Ascending aorta (tissue), 2 donors: ENCODE results near the gene GRAMD2B. TPM values are rescaled to one million over a fixed set of nuclear protein-coding genes. Genes with fewer than 3 reads are reported as not detected.

Experiments used
- DNase-seq, 2 donors: peaks; one replicate each; pipeline ENCODE4 v3.0.0-alpha.2; 2019; ENCODE audit warnings: low spot score in 2 of 2
- H3K27ac ChIP-seq, 2 donors: fragments of 200-600 bp; sonication (generic); one replicate each; pipeline ENCODE4 v1.5.1; 2016 to 2017; ENCODE audit warnings: mild to moderate bottlenecking in 1 of 2
- H3K27me3 ChIP-seq: fragments of 200-600 bp; sonication (generic); one replicate; pipeline ENCODE4 v1.5.1; 2017
- H3K36me3 ChIP-seq, 2 donors: fragments of 200-600 bp; sonication (generic); one replicate each; pipeline ENCODE4 v1.5.1; 2016
- H3K4me1 ChIP-seq, 2 donors: fragments of 200-600 bp; sonication (generic); one replicate each; pipeline ENCODE4 v1.5.1; 2016 to 2017; ENCODE audit warnings: mild to moderate bottlenecking in 1 of 2
- H3K4me3 ChIP-seq, 2 donors: fragments of 200-600 bp; sonication (generic); one replicate each; pipeline ENCODE4 v1.5.1; 2016 to 2017; ENCODE audit warnings: mild to moderate bottlenecking in 1 of 2
- H3K9me3 ChIP-seq, 2 donors: fragments of 200-600 bp; sonication (generic); one replicate each; pipeline ENCODE4 v1.5.1; 2016
- intact Hi-C: fragments of 100-400 bp; cut with DNase I; formaldehyde crosslinking; loops from one replicate; pipeline ENCODE4 v1.15.1; 2023
- total RNA-seq: library from RNA; depleted of rRNA; stranded (reverse); fragments of >200 nt; gene quantifications from one replicate; pipeline ENCODE4 v1.1.0, GENCODE V29; 2016
- TF ChIP-seq, protein P1 (sequence below), 3 experiments: fragments of 200-600 bp in 2 of 3; fragments of 450-650 bp in 1 of 3; sonication (generic) in 2 of 3; IDR thresholded peaks; one replicate each; pipeline ENCODE4 v1.5.1; 2016 to 2019; ENCODE audit warnings: antibody characterized with exemption in 3 of 3, mild to moderate bottlenecking in 1 of 3, moderate library complexity in 1 of 3

The GRAMD2B gene
- total RNA-seq, 1 donor from 2014 or later: 55.6 TPM

DNA sequence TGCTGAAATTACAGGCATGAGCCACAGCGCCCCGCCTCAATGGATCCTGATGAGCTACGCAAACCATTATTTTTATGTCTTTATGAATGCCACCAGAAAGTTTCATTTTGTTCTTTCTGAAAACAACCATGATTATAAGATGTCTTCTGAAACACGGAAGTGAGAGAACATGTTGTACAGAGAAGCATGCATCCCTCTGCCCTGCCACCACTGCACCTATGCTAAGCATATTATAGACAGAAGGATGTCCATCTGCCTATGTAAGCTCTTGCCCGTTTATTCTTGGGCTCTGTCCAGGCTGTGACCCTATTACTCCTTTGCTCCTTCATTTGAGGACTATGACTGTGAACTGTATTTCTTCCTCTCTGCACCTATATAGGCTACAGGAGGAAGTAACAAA lies 74.3 kb downstream of the GRAMD2B start:
- Histone ChIP-seq H3K4me1 (no peaks in the 10 kb centered on the region), H3K27me3 (no peaks in the 10 kb centered on the region), H3K9me3 (no peaks in the 10 kb centered on the region), H3K36me3 (peaks cover 16 to 26% of the 10 kb centered on the region in 2 donors), H3K27ac (peak overlapping the region in 1 of 2 donors; percentile 7), H3K4me3 (no peak overlapping the region)
- no peak for DNase-seq
- TF ChIP-seq, protein P1, sequence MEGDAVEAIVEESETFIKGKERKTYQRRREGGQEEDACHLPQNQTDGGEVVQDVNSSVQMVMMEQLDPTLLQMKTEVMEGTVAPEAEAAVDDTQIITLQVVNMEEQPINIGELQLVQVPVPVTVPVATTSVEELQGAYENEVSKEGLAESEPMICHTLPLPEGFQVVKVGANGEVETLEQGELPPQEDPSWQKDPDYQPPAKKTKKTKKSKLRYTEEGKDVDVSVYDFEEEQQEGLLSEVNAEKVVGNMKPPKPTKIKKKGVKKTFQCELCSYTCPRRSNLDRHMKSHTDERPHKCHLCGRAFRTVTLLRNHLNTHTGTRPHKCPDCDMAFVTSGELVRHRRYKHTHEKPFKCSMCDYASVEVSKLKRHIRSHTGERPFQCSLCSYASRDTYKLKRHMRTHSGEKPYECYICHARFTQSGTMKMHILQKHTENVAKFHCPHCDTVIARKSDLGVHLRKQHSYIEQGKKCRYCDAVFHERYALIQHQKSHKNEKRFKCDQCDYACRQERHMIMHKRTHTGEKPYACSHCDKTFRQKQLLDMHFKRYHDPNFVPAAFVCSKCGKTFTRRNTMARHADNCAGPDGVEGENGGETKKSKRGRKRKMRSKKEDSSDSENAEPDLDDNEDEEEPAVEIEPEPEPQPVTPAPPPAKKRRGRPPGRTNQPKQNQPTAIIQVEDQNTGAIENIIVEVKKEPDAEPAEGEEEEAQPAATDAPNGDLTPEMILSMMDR (IDR thresholded peaks at IDR 0.05): no peak
- intact Hi-C loops: no loop called here

DNA sequence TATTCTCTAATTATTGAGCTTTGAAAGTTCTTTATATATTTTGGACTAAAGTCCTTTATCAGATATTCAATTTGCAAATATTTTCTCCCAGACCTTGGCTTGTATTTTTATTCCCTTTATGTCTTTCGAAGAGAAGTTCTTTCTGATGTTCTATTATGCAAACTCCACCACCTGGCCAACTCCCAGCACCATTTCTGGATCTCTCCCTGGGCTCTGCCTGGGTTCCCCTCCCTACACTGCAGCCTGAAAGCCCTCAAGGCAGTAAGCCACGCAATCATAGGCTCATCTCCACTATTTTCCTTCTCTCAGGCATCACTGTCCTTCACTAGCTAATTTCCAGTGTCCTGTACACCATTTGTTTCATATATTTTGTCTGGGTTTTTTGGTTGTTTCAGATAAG lies 76.1 kb downstream of the GRAMD2B start:
- no peaks in the 10 kb centered on the region for H3K9me3 ChIP-seq
- H3K4me1 ChIP-seq: peaks cover 0 to 8% of the 10 kb centered on the region in 2 donors
- DNase-seq: no peak
- H3K4me3 ChIP-seq: no peak overlapping the region
- TF ChIP-seq, protein P1 (IDR thresholded peaks at IDR 0.05): no peak
- peak overlapping the region in 1 of 2 donors; percentile 33 for H3K27ac ChIP-seq
- intact Hi-C loops: no loop called here
- peaks cover 6 to 9% of the 10 kb centered on the region in 2 donors for H3K36me3 ChIP-seq
- no peaks in the 10 kb centered on the region for H3K27me3 ChIP-seq

DNA sequence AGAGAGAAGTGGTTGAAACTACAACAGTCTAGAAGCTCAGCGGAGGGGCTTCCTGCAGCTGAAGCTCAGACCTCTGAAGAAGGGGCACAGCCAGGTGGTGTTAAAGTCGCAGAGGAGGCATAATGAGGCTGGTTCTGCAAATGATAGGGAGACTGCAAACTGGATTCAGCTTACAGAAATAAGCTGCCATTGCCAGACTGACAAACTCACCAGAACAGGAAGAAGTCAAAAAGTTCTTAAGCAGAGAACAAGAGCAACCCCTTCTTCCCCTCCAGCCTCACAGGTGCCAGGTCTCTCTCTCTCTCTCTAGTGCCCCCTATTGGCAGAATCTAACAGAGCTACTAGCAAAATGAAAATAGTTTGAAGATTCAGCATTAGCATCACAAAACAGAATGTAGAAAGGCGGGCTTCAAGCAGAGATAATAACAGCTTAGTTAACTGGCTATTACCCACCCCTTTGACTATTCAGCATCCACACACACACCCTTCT lies 76.7 kb downstream of the GRAMD2B start:
- TF ChIP-seq, protein P1 (IDR thresholded peaks at IDR 0.05): peak; percentile 14 to 44 (median 30)
- Histone ChIP-seq H3K27me3 (no peaks in the 10 kb centered on the region), H3K9me3 (no peaks in the 10 kb centered on the region), H3K4me3 (no peak overlapping the region), H3K27ac (peak overlapping the region in 1 of 2 donors; percentile 33), H3K36me3 (peaks cover 0 to 2% of the 10 kb centered on the region in 2 donors), H3K4me1 (peaks cover 0 to 8% of the 10 kb centered on the region in 2 donors)
- DNase-seq: no peak
- intact Hi-C loops: no loop called here

DNA sequence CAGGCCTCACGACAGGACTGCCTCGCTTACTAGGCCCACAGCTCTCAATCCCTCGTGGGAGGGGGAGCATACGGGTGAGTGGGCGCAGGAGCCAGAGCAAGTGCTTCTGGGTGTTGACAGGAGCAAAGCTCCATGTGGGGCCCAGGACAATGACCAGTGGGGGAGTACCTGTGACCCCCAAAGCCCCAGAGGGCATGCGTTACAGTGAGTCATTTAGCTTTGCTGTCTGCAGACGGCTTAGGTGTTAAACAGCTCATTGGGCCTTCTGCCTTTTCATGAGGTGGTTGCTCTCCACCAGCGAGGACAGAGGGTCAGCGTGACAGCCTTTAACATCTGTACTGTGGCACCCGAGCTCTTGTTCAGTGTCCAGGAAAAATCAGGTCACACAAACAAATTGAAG lies 78.2 kb downstream of the GRAMD2B start:
- H3K4me1 ChIP-seq: peaks cover 0 to 8% of the 10 kb centered on the region in 2 donors
- no peaks in the 10 kb centered on the region for H3K9me3 ChIP-seq
- H3K27me3 ChIP-seq: no peaks in the 10 kb centered on the region
- no peaks in the 10 kb centered on the region for H3K36me3 ChIP-seq
- DNase-seq: no peak
- TF ChIP-seq, protein P1 (IDR thresholded peaks at IDR 0.05): no peak
- no peak overlapping the region for H3K27ac ChIP-seq
- H3K4me3 ChIP-seq: no peak overlapping the region
- intact Hi-C loops: no loop called here

DNA sequence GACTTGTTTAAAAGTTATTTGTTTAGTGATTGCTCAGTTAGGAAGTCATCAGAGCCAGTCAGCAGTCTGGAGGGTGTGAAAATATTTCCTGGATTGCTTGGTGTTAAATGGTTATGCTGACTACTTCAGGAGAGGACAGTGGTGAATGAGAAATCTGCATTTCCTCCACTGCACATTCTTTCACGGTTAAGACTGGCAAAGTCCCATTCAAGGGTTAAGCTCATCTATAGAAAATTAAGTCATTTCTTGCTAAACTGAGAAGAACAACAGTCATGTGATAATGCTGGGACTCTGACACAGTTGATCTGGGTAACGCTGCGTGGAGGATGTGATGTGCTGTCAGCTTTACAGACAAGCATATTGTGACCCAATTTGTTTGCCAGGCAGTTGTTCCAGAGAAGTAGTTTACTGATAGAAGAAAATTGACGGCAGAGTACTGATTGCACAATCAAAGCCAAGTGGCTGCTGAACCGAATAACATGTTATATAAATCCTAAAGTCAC lies 80.4 kb downstream of the GRAMD2B start:
- no peak for DNase-seq
- Histone ChIP-seq H3K27me3 (no peaks in the 10 kb centered on the region), H3K27ac (peak overlapping the region; percentile 19 to 21), H3K36me3 (no peaks in the 10 kb centered on the region), H3K4me3 (peak overlapping the region in 1 of 2 donors; percentile 17), H3K9me3 (no peaks in the 10 kb centered on the region), H3K4me1 (peaks cover 0 to 8% of the 10 kb centered on the region in 2 donors)
- TF ChIP-seq, protein P1 (IDR thresholded peaks at IDR 0.05): no peak
- intact Hi-C loops: no loop called here
